ENCODE measurements around the gene C8A.

C8A gene

GRCh38 chr1:56965191-56965590, 110.6 kb downstream of the C8A start:
- Histone ChIP-seq H3K27ac (ENCODE audit: low read depth, low read length) (no peak overlapping the region), H3K23ac (ENCODE audit: low read length) (no peak overlapping the region), H3K79me1 (ENCODE audit: low read length) (no peaks in the 10 kb centered on the region), H3K18ac (ENCODE audit: low read length) (no peak overlapping the region), H3K9me3 (ENCODE audit: insufficient read depth, low read depth, low read length) (peaks cover 2% of the 10 kb centered on the region), H4K12ac (ENCODE audit: low read depth, low read length) (no peak overlapping the region), H3K27me3 (ENCODE audit: insufficient read depth, low read length) (no peaks in the 10 kb centered on the region), H2BK120ac (ENCODE audit: insufficient read depth, low read length, poor library complexity) (no peak overlapping the region), H3K4me3 (ENCODE audit: low read depth, low read length) (no peak overlapping the region), H2BK5ac (ENCODE audit: low read depth, low read length, poor library complexity) (no peak overlapping the region), H3K36me3 (ENCODE audit: control insufficient read depth in 1 of 2, insufficient read depth in 2 of 2, low read length in 2 of 2) (no peaks in the 10 kb centered on the region), H2BK12ac (ENCODE audit: low read length) (no peak overlapping the region), H3K4me1 (ENCODE audit: control insufficient read depth in 1 of 2, insufficient read depth in 2 of 2, low read length in 2 of 2) (no peaks in the 10 kb centered on the region), H3K4me2 (ENCODE audit: low read length) (no peak overlapping the region), H2AK5ac (ENCODE audit: low read length) (no peak overlapping the region), H3K9ac (ENCODE audit: low read length) (no peak overlapping the region), H2AFZ (ENCODE audit: insufficient read depth, low read length, poor library complexity) (no peak overlapping the region), H3K4ac (ENCODE audit: low read depth, low read length) (no peak overlapping the region), H3K14ac (ENCODE audit: low read length) (no peak overlapping the region), H4K91ac (ENCODE audit: low read depth, low read length) (no peak overlapping the region), H3K79me2 (ENCODE audit: control insufficient read depth, insufficient read depth, low read length, poor library complexity) (no peaks in the 10 kb centered on the region), H4K8ac (ENCODE audit: low read depth, low read length) (no peak overlapping the region)
- WGBS (ENCODE audit: extremely low coverage, insufficient coverage, insufficient read length), result no CpG with 5 or more reads among the region's 3 CpGs
- no peak for DNase-seq

DNA sequence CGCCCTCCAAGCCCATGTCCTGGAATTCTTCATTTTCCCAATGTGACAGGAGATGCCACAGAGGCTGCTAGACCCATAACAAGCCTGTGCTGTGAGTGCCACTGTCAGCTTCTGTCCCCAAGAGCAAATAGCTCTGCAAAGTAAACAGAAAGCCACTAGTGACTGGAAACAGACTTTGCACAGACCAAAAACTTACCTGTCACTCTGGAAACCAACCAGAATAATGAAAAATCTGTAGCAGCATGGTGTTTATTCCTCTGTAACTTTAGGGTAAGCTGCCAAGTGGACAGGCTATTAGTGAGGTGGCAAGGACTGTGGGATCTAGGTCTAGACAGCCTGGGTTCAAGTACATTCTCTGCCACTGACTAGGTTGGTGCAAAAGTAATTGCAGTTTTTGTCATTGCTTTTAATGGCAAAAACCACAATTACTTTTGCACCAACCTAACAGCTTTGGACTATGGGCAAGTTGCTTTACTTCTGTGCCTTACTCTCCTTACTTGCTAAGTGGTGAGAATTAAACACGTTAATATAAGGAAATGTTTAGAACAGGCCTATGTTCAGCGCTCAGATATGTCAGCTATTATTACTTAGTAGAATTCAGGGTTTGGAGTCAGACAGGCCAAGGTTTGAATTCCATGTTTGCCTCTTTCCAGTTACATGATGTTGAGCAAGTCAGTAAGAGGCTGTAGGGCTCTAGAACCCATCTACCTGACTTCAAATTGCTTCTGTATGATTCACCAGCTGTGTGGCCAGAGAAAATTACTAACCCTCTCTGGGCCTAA, 111.5 kb downstream of the C8A start, which contains the start of gene C8B:
Gene C8B, minus strand, starts transcription at position 100 of the 782 bp plus-strand sequence. Its CDS starts 67 bp downstream, at position 33.
- Histone ChIP-seq H3K36me3 (ENCODE audit: control insufficient read depth in 1 of 2, insufficient read depth in 2 of 2, low read length in 2 of 2) (no peaks in the 10 kb centered on the region), H3K79me2 (ENCODE audit: control insufficient read depth, insufficient read depth, low read length, poor library complexity) (no peaks in the 10 kb centered on the region), H3K4me1 (ENCODE audit: control insufficient read depth in 1 of 2, insufficient read depth in 2 of 2, low read length in 2 of 2) (no peaks in the 10 kb centered on the region), H3K27me3 (ENCODE audit: insufficient read depth, low read length) (no peaks in the 10 kb centered on the region), H4K8ac (ENCODE audit: low read depth, low read length) (no peak within 1 kb of the TSS), H2AK5ac (ENCODE audit: low read length) (no peak within 1 kb of the TSS), H2BK5ac (ENCODE audit: low read depth, low read length, poor library complexity) (no peak within 1 kb of the TSS), H3K18ac (ENCODE audit: low read length) (no peak within 1 kb of the TSS), H3K14ac (ENCODE audit: low read length) (no peak within 1 kb of the TSS), H3K9me3 (ENCODE audit: insufficient read depth, low read depth, low read length) (no peaks in the 10 kb centered on the region), H3K4ac (ENCODE audit: low read depth, low read length) (no peak within 1 kb of the TSS), H3K23ac (ENCODE audit: low read length) (no peak within 1 kb of the TSS), H2BK120ac (ENCODE audit: insufficient read depth, low read length, poor library complexity) (no peak within 1 kb of the TSS), H4K12ac (ENCODE audit: low read depth, low read length) (no peak within 1 kb of the TSS), H3K4me2 (ENCODE audit: low read length) (no peak within 1 kb of the TSS), H2BK12ac (ENCODE audit: low read length) (no peak within 1 kb of the TSS), H3K9ac (ENCODE audit: low read length) (no peak within 1 kb of the TSS), H2AFZ (ENCODE audit: insufficient read depth, low read length, poor library complexity) (no peak within 1 kb of the TSS), H3K4me3 (ENCODE audit: low read depth, low read length) (no peak within 1 kb of the TSS), H3K79me1 (ENCODE audit: low read length) (no peaks in the 10 kb centered on the region), H4K91ac (ENCODE audit: low read depth, low read length) (no peak within 1 kb of the TSS), H3K27ac (ENCODE audit: low read depth, low read length) (no peak within 1 kb of the TSS)
- WGBS (ENCODE audit: extremely low coverage, insufficient coverage, insufficient read length), result no CpG with 5 or more reads among the region's 3 CpGs
- no peak for DNase-seq

- WGBS (ENCODE audit: extremely low coverage, insufficient coverage, insufficient read length), result no CpG with 5 or more reads among the region's 1 CpG
These were observed 112.1 kb downstream of the C8A start for GRCh38 chr1:56966698-56966999.

GRCh38 chr1:56967355-56967754, 112.8 kb downstream of the C8A start:
- Histone ChIP-seq H3K18ac (ENCODE audit: low read length) (no peak overlapping the region), H4K91ac (ENCODE audit: low read depth, low read length) (no peak overlapping the region), H2BK120ac (ENCODE audit: insufficient read depth, low read length, poor library complexity) (no peak overlapping the region), H2AK5ac (ENCODE audit: low read length) (no peak overlapping the region), H4K8ac (ENCODE audit: low read depth, low read length) (no peak overlapping the region), H2AFZ (ENCODE audit: insufficient read depth, low read length, poor library complexity) (no peak overlapping the region), H2BK5ac (ENCODE audit: low read depth, low read length, poor library complexity) (no peak overlapping the region), H3K27me3 (ENCODE audit: insufficient read depth, low read length) (no peaks in the 10 kb centered on the region), H4K12ac (ENCODE audit: low read depth, low read length) (no peak overlapping the region), H3K36me3 (ENCODE audit: control insufficient read depth in 1 of 2, insufficient read depth in 2 of 2, low read length in 2 of 2) (no peaks in the 10 kb centered on the region), H3K4me1 (ENCODE audit: control insufficient read depth in 1 of 2, insufficient read depth in 2 of 2, low read length in 2 of 2) (no peaks in the 10 kb centered on the region), H3K79me2 (ENCODE audit: control insufficient read depth, insufficient read depth, low read length, poor library complexity) (no peaks in the 10 kb centered on the region), H2BK12ac (ENCODE audit: low read length) (no peak overlapping the region), H3K4me2 (ENCODE audit: low read length) (no peak overlapping the region), H3K23ac (ENCODE audit: low read length) (no peak overlapping the region), H3K9ac (ENCODE audit: low read length) (no peak overlapping the region), H3K4ac (ENCODE audit: low read depth, low read length) (no peak overlapping the region), H3K9me3 (ENCODE audit: insufficient read depth, low read depth, low read length) (no peaks in the 10 kb centered on the region), H3K79me1 (ENCODE audit: low read length) (no peaks in the 10 kb centered on the region), H3K14ac (ENCODE audit: low read length) (no peak overlapping the region), H3K27ac (ENCODE audit: low read depth, low read length) (no peak overlapping the region), H3K4me3 (ENCODE audit: low read depth, low read length) (no peak overlapping the region)
- WGBS (ENCODE audit: extremely low coverage, insufficient coverage, insufficient read length), result no CpG with 5 or more reads among the region's 3 CpGs
- DNase-seq, result no peak

More at GRCh38 chr1:56966698-56966999, 112.1 kb downstream of the C8A start:
- Histone ChIP-seq H3K4me2 (ENCODE audit: low read length) (no peak overlapping the region), H3K9me3 (ENCODE audit: insufficient read depth, low read depth, low read length) (no peaks in the 10 kb centered on the region), H2AFZ (ENCODE audit: insufficient read depth, low read length, poor library complexity) (no peak overlapping the region), H3K14ac (ENCODE audit: low read length) (no peak overlapping the region), H3K27ac (ENCODE audit: low read depth, low read length) (no peak overlapping the region), H2BK5ac (ENCODE audit: low read depth, low read length, poor library complexity) (no peak overlapping the region), H3K9ac (ENCODE audit: low read length) (no peak overlapping the region), H3K23ac (ENCODE audit: low read length) (no peak overlapping the region), H4K12ac (ENCODE audit: low read depth, low read length) (no peak overlapping the region), H3K4me3 (ENCODE audit: low read depth, low read length) (no peak overlapping the region), H3K79me2 (ENCODE audit: control insufficient read depth, insufficient read depth, low read length, poor library complexity) (no peaks in the 10 kb centered on the region), H4K8ac (ENCODE audit: low read depth, low read length) (no peak overlapping the region), H3K36me3 (ENCODE audit: control insufficient read depth in 1 of 2, insufficient read depth in 2 of 2, low read length in 2 of 2) (no peaks in the 10 kb centered on the region), H3K27me3 (ENCODE audit: insufficient read depth, low read length) (no peaks in the 10 kb centered on the region), H2BK120ac (ENCODE audit: insufficient read depth, low read length, poor library complexity) (no peak overlapping the region), H3K18ac (ENCODE audit: low read length) (no peak overlapping the region), H4K91ac (ENCODE audit: low read depth, low read length) (no peak overlapping the region), H2AK5ac (ENCODE audit: low read length) (no peak overlapping the region), H3K4me1 (ENCODE audit: control insufficient read depth in 1 of 2, insufficient read depth in 2 of 2, low read length in 2 of 2) (no peaks in the 10 kb centered on the region), H3K4ac (ENCODE audit: low read depth, low read length) (no peak overlapping the region), H3K79me1 (ENCODE audit: low read length) (no peaks in the 10 kb centered on the region), H2BK12ac (ENCODE audit: low read length) (no peak overlapping the region)
- no peak for DNase-seq

All from trophoblast cell (in vitro differentiated cells and primary cell).